Measurements from ENCODE around the gene RPS15. TPM values are rescaled to one million over a fixed set of nuclear protein-coding genes. Genes with fewer than 3 reads are reported as not detected.

The RPS15 gene
- total RNA-seq, 3 donors from 2014 or later: 748 to 897 (median 892) TPM

DNA sequence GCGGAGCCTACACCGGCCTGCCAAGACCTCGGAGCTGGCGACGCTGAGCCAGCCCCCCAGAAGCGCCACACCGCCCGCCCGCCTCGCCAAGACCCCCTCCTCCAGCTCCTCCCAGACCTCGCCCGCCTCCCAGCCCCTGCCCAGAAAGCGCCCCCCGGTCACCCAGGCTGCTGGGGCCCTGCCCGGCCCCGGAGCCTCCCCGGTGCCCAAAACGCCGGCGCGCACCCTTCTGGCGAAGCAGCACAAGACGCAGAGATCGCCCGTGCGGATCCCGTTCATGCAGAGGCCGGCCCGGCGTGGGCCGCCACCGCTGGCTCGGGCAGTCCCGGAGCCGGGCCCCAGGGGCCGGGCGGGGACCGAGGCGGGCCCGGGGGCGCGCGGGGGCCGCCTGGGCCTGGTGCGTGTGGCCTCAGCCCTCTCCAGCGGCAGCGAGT, 30.6 kb downstream of the RPS15 start:
- DNase-seq: peak in 2 of 3 donors; percentile 38 to 54
- H3K4me3 ChIP-seq: no peak overlapping the region
- ATAC-seq: peak; percentile 10

DNA sequence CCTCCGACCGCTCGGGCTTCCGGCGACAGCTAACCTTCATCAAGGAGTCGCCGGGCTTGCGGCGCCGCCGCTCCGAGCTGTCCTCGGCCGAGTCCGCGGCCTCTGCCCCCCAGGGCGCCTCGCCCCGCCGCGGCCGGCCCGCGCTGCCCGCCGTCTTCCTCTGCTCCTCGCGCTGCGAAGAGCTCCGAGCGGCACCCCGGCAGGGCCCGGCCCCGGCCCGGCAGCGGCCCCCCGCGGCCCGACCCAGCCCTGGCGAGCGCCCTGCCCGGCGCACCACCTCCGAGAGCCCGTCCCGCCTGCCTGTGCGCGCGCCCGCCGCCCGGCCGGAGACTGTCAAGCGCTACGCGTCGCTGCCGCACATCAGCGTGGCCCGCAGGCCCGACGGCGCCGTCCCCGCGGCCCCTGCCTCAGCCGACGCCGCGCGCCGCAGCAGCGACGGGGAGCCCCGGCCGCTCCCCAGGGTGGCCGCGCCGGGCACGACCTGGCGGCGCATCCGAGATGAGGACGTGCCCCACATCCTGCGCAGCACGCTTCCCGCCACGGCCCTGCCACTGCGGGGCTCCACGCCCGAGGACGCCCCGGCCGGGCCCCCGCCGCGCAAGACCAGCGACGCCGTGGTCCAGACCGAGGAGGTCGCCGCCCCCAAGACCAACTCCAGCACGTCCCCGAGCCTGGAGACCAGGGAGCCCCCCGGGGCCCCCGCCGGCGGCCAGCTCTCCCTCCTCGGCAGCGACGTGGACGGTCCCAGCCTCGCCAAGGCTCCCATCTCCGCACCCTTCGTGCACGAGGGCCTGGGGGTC, 31.3 kb downstream of the RPS15 start:
- H3K4me1 ChIP-seq (ENCODE audit: low read depth): peaks cover 54% of the 10 kb centered on the region
- TF ChIP-seq, protein P1, sequence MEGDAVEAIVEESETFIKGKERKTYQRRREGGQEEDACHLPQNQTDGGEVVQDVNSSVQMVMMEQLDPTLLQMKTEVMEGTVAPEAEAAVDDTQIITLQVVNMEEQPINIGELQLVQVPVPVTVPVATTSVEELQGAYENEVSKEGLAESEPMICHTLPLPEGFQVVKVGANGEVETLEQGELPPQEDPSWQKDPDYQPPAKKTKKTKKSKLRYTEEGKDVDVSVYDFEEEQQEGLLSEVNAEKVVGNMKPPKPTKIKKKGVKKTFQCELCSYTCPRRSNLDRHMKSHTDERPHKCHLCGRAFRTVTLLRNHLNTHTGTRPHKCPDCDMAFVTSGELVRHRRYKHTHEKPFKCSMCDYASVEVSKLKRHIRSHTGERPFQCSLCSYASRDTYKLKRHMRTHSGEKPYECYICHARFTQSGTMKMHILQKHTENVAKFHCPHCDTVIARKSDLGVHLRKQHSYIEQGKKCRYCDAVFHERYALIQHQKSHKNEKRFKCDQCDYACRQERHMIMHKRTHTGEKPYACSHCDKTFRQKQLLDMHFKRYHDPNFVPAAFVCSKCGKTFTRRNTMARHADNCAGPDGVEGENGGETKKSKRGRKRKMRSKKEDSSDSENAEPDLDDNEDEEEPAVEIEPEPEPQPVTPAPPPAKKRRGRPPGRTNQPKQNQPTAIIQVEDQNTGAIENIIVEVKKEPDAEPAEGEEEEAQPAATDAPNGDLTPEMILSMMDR (IDR thresholded peaks at IDR 0.05): no peak
- DNase-seq (peak in 2 of 3 donors; percentile 39 to 50), ATAC-seq (no peak)
- no peaks in the 10 kb centered on the region for H3K36me3 ChIP-seq (ENCODE audit: low read depth)
- intact Hi-C loops (cut with DNase I, micrococcal nuclease): no loop called here
- H3K4me3 ChIP-seq: no peak overlapping the region
- no peaks in the 10 kb centered on the region for H3K9me3 ChIP-seq

More for the DNA sequence above, 30.6 kb downstream of the RPS15 start:
- intact Hi-C loops (cut with DNase I, micrococcal nuclease): no loop called here
- H3K9me3 ChIP-seq: no peaks in the 10 kb centered on the region
- no peaks in the 10 kb centered on the region for H3K36me3 ChIP-seq (ENCODE audit: low read depth)
- TF ChIP-seq, protein P1 (IDR thresholded peaks at IDR 0.05): no peak
- peaks cover 54% of the 10 kb centered on the region for H3K4me1 ChIP-seq (ENCODE audit: low read depth)

DNA sequence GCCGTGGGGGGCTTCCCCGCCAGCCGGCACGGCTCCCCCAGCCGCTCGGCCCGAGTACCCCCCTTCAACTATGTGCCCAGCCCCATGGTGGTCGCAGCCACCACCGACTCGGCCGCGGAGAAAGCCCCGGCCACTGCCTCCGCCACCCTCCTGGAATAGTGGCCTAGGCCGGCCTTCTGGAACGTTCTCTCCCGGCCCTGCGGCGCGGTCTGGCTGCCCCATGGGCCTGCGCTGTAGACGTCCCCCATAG, 31.8 kb downstream of the RPS15 start:
- ATAC-seq (peak; percentile 1), DNase-seq (peak in 1 of 3 donors; percentile 56)
- no peak overlapping the region for H3K4me3 ChIP-seq
- H3K36me3 ChIP-seq (ENCODE audit: low read depth): no peaks in the 10 kb centered on the region
- H3K9me3 ChIP-seq: no peaks in the 10 kb centered on the region
- TF ChIP-seq, protein P1 (IDR thresholded peaks at IDR 0.05): no peak
- peaks cover 54% of the 10 kb centered on the region for H3K4me1 ChIP-seq (ENCODE audit: low read depth)
- intact Hi-C loops (cut with DNase I, micrococcal nuclease): no loop called here

DNA sequence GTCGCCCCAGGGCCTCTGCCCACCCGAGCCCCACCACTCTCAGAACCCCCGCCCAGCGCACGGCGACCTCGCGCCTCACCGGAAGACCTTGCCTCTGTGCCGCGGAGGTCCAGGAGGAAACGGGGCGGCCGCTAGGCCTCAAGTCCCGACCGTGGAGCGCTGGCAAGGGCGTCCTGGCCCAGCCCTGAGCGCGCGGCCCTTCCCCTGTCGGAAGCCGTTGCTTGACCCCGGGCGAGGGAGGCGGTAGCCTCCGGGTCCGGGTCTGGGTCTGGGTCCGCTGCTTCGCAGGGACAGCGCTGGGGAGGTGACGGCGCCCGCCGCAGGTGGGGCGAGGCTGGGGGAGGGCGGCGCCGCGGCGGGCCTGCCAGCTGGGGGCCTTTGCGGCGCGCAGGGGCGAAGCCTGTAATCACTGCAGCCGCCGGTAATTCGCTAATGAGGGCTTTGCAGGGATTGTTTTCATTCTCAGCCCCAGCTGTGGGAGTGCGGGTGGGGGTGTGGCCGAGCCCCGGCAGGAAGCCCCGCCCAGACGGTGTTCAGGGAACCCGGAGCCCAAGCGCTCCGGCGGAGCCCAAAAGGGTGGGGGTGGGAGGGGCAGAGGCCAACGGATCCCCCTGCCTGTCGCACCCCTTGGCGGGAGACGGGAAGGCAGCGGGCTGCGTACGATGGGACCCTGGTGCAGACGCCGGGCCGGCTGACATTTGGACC, 32.3 kb downstream of the RPS15 start:
- Histone ChIP-seq H3K4me3 (no peak overlapping the region), H3K4me1 (ENCODE audit: low read depth) (peaks cover 53% of the 10 kb centered on the region), H3K36me3 (ENCODE audit: low read depth) (no peaks in the 10 kb centered on the region), H3K9me3 (no peaks in the 10 kb centered on the region)
- ATAC-seq (peak; percentile 52), DNase-seq (peak; percentile 73 to 77 (median 76))
- intact Hi-C loops (cut with DNase I, micrococcal nuclease): no loop called here
- TF ChIP-seq, protein P1 (IDR thresholded peaks at IDR 0.05): no peak

DNA sequence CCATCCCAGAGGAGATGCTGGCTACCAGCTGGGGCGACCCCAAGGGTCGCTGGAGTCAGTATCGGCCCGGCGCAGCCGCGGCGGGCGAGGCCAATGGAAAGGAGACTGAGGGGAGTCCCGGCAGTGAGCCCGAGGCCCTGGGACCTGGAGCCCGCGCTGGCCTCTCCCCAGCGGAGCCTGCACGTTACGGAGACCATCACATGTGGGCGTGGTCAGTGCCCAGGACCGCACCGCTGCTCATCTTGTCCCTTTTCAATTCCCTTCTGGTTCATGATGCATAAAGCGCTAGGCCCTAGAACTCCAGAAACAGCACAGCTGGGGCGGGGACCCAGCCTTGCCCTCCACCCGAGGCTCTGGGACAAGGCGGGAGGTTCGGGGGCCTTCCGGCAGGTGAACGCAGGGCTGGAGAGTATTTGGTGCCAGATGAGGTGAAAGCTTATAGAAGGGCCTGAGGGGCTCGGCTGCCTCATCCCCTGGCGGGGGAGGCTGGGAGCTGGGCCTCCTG, 32.9 kb downstream of the RPS15 start:
- H3K4me3 ChIP-seq: no peak overlapping the region
- H3K4me1 ChIP-seq (ENCODE audit: low read depth): peaks cover 47% of the 10 kb centered on the region
- H3K36me3 ChIP-seq (ENCODE audit: low read depth): no peaks in the 10 kb centered on the region
- DNase-seq: peak in 1 of 3 donors; percentile 38
- TF ChIP-seq, protein P1 (IDR thresholded peaks at IDR 0.05): no peak
- intact Hi-C loops (cut with DNase I, micrococcal nuclease): no loop called here
- peak; percentile 39 for ATAC-seq
- no peaks in the 10 kb centered on the region for H3K9me3 ChIP-seq
